DLD1 (cell line): Measurements from ENCODE around the gene SLAIN1.

Experiments used
- in situ Hi-C: cut with HindIII; loops from 2 replicates; pipeline ENCODE4 v1.10.0; 2017; ENCODE audit warnings: low sequenced_read_pairs

The SLAIN1 gene

DNA sequence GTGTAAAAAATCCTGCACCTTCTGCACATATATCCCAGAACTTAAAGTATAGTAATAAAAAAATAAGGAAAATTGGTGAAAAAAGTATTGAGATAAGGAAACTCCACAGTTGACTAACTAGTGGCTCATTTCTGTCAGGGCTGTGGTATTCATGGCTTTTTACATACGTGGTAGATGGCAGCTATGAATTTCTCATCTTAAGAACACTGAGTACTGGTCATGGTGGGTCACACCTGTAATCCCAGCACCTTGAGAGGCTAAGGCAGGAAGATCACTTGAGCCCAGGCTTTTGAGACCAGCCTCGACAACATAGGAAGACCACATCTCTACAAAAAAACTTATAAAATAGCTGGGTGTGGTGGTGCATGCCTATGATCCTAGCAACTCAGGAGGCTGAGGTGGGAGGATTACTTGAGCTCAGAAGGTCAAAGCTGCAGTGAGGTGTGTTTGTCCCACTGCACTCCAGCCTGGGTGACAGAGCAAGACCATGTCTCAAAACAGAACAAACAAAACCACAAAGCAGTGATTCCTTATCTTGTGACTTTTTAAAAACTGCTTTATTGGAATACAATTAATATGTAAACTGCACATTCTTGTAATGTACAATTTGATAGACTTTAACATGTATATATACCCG is 16.8 kb downstream of the SLAIN1 start:
- in situ Hi-C loops: no loop called here

DNA sequence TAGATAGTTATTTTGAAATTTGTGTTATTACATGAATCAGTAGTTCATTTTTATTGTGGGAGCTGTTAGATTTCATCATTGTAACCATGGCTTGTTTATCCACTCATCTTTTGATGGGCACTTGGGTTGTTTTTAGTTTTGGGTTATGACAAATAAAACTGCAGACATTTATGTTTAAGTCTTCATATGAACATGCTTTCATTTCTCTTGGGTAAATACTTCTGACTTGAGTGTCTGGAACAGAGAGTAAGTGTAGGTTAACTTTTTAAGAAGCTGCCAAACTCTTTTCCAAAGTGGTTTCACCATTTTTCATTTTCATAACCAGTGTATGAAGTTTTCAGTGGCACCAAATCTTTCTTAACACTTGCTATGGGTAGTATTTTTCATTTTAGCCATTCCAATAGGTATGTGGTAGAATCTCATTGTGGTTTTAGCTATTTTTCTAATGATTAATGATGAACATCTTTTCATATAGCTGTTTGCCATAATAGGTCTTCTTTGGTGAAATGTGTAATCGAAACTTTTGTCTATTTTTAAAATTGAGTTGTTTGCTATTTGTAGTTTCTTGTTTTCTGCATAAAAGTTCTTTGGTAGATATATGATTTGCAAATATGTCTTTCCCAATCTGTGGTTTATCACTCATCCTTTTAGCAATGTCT is 17.9 kb downstream of the SLAIN1 start:
- in situ Hi-C loops: no loop called here

DNA sequence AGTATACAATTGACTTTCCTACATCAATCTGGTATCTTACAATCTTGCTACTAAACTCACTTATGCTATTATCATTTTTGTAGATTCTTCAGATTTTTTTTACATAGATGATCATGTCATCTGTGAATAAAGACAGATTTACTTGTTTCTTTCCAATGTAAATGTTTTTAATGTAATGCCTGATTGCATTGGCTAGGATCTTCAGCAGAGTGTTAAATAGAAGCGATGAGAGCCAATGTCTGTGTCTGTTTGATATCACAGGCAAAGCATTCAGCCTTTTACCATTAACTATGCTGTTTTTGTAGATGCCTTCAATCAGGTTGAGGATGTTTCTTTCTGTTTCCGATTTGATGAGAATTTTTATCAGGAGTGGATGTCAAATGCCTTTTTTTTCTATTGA is 19.2 kb downstream of the SLAIN1 start:
- in situ Hi-C loops: no loop called here

DNA sequence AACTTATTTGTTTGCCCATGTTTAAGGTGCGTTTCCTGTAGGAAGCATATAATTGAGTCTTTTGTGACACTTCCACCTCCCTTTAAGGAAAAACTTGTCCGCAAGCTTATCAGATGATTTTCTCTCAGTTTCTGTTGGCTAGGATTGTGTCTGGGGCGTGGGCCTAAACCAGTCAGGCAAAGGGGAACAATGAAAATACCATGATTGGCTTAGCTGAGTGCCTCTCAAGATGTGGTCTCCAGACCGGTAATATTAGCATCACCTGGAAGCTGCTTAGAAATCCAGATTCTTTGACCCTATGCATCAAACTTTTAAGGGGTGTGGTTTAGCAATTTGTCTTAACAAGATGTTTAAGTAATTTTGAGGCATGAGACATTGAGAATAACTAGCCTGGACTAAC is 20.0 kb downstream of the SLAIN1 start:
- in situ Hi-C loops: no loop called here

DNA sequence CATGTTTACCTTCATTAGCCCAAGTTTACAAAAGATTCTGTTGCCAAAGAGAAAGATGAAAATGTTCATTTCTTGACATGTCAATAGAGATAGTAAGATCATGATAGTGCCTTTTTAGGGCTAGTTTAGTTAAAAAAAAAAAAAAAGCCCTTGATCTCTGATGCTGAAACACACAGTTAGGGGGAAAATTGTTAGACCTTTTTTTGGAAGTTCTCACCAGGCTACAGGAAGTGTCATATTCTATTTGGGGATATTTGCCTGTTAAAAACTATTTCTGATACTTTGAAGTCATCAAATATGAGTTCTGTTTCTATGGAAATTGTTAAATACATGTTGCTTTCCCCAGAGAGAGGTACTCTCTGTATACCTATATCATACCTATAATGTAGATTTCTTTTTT is 21.6 kb downstream of the SLAIN1 start:
- in situ Hi-C loops: no loop called here

DNA sequence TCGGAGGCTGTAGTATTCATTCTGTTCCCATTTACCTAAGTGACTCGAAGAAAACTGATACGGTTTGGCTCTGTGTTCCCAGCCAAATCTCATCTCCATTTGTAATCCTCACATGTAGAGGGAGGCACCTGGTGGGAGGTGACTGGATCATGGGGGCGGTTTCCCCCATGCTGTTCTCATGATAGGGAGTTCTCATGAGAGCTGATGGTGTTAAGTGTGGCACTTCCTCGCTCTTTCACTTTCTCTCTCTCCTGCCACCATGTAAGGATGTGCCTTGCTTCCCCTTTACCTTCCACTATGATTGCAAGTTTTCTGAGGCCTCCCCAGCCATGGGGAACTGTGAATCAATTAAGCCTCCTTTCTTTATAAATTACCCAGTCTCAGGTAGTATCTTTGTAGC is 23.5 kb downstream of the SLAIN1 start:
- in situ Hi-C loops: no loop called here

DNA sequence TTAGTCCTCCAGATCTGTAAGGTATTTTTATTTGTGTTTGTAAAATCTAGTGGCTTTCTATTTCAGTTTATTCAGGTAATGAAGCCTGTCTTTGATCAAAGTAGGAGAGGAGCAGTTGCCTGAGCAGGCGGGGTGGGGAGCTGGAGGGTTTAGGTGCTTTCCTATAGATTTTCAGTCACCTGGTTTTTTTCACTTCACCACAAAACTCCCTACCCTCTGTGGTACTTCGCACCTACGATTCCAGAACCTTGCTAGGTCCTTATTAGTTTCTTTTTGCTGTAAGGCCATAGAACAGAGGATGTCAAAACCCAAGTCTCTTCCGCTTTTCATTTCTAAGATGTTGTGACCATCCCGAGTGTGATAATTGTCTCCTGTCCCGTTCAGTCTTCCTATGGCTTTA is 26.6 kb downstream of the SLAIN1 start:
- in situ Hi-C loops: no loop called here

- in situ Hi-C loops: no loop called here
These were observed 27.6 kb downstream of the SLAIN1 start for GRCh38 chr13:77725071-77725470.

GRCh38 chr13:77728265-77729125 is 31.0 kb downstream of the SLAIN1 start:
- in situ Hi-C loops: no loop called here

GRCh38 chr13:77729502-77730221 is 32.2 kb downstream of the SLAIN1 start:
- in situ Hi-C loops: no loop called here

GRCh38 chr13:77730572-77730971 is 33.1 kb downstream of the SLAIN1 start:
- in situ Hi-C loops: no loop called here

DNA sequence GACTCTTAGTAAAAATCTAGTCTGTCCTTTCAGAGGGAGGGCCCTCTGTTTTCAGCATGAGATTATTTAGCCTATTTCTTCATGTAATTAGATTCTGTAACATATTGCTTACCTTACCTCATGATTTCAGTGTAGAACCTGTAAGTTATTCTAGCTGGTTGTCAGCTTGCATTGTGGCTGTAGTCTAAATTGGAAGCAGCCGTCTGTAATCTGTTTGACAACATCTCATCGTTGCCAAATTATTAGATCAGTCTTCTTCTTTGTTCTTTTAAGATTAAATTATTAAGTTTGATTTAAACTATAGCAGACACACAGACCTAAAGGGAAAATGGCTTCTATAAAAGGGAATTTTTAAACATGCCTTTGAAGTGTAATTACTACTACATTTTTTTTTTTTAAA is 34.8 kb downstream of the SLAIN1 start:
- in situ Hi-C loops: no loop called here

DNA sequence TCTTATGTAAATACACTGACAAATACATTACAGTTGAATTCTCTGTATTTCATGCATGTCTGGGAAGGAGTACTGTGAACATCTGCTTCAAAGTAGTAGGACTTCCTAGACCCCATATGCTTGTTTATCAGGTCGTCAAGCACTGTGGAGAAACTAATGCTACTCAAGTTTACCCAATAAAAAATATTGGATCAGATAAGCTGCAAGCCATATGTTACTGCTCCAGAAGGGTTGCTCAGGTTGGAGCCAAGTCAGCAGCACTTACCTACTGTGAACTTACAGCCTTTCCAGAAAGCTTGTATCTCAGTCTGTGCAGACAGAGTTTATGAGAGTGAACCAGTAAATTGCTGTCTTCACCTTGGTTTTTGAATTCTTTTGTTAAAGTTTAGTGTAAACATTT is 36.2 kb downstream of the SLAIN1 start:
- in situ Hi-C loops: no loop called here

- in situ Hi-C loops: no loop called here
These were observed 40.2 kb downstream of the SLAIN1 start for GRCh38 chr13:77737583-77738200.

DNA sequence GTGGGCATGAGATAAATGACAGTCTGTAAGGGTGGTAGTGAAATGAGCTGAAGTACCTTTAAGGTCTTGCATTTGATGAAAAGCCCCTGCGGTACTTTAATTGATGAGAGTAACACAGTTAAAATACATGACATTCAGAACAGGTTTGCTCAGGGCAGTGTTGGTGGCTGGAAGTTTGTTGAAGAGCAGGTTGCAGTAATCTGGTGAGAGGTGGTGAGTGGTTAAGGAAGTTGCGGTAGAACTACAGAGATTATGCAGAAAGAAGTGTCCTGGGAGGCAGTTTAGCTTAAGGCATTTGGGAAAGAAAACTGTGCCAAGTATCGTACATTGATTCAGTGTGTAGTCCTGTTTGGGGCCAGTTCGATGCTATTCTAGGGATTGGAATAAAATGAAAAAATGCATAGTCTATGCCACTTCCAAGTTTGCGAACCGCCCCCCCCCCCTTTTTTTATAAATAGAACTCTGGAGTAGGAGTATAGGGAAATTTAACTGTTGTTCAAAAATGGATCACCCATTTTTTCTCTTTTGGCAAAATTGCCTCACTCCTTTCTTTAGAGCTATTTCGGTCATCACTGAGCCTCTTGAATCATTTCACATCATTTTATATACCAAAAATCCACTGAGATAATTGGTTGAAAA is 42.7 kb downstream of the SLAIN1 start:
- in situ Hi-C loops: no loop called here

- in situ Hi-C loops: no loop called here
These were observed 43.6 kb downstream of the SLAIN1 start for GRCh38 chr13:77740931-77741596.

- in situ Hi-C loops: no loop called here
These were observed 44.1 kb downstream of the SLAIN1 start for GRCh38 chr13:77741597-77741972.

DNA sequence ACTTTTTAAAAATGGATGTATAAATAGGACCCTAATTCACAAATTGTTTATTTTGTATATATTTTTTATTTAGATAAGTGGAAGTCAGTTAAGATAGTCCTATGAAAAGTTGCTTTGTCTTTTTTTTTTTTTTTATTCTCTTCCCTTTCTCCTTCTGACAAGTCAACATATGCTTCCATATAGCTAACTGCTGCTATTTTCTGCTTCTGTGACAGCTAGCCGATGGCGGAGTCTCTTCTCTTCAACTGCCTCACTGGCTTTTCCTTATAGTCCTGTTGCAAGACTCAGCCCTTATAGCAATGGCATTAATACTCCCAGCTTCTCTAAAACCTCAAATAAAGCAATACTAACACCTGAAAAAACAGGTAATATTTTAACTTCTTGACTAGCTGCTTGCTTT is 45.3 kb downstream of the SLAIN1 start:
- in situ Hi-C loops: no loop called here

GRCh38 chr13:77745784-77746183 is 48.3 kb downstream of the SLAIN1 start:
- in situ Hi-C loops: no loop called here

DNA sequence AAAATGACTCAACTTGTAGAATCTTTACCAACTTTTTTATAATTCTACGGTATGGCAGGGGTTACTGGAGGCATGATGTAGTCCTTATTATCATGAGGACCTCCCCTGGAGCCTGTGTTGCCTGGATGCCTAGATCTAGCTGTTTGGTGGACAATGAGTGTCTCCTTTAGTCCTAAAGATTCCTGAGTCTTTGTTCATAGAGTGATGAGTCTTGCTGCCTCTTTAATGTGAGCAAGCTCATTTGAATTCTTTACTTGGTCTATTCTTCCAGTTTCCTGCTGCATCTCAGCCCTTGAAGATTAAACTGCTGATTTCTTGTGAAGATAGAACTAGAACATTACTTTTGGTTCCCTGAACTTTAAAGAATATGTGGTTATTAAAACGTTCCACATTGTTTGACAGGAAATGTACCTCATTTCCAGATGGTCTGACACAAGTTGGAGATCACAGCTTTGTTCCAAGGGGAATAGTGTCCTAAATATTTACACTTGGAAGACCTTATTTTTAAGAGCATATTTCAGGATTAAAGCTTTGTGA is 51.9 kb downstream of the SLAIN1 start:
- in situ Hi-C loops: no loop called here
